Neural progenitor cell (in vitro differentiated cells): ENCODE results near the gene CAMK2D.

Source experiments
- EZH2 ChIP-seq: fragments of 200-600 bp; sonication (generic); IDR thresholded peaks from 2 replicates; pipeline ENCODE4 v1.6.1; 2017; ENCODE audit warnings: antibody characterized with exemption, mild to moderate bottlenecking, moderate library complexity
- TF ChIP-seq, protein P1 (sequence below): fragments of 200-600 bp; sonication (generic); IDR thresholded peaks from 2 replicates; pipeline ENCODE4 v1.5.1; 2017; ENCODE audit warnings: antibody characterized with exemption, mild to moderate bottlenecking

DNA sequence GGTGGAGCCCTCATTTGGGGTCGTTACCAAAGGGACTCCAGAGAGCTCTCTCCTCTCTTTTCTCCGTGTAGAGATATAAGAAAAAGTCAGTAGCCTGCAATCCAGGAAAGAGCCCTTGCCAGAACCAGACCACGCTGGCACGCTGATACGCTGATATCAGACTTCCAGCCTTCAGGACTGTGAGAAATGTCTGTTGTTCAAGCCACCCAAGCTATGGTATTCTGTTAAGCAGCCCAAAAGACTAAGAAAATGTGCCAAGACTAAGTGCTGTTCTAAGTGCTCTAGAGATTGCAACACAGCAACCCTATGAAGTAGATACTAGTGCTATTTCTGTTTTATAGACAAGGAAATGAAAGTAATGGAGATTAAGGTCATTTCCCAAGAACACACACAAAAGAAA lies 205.7 kb downstream of the CAMK2D start:
- TF ChIP-seq EZH2 = no peak
- TF ChIP-seq, protein P1, sequence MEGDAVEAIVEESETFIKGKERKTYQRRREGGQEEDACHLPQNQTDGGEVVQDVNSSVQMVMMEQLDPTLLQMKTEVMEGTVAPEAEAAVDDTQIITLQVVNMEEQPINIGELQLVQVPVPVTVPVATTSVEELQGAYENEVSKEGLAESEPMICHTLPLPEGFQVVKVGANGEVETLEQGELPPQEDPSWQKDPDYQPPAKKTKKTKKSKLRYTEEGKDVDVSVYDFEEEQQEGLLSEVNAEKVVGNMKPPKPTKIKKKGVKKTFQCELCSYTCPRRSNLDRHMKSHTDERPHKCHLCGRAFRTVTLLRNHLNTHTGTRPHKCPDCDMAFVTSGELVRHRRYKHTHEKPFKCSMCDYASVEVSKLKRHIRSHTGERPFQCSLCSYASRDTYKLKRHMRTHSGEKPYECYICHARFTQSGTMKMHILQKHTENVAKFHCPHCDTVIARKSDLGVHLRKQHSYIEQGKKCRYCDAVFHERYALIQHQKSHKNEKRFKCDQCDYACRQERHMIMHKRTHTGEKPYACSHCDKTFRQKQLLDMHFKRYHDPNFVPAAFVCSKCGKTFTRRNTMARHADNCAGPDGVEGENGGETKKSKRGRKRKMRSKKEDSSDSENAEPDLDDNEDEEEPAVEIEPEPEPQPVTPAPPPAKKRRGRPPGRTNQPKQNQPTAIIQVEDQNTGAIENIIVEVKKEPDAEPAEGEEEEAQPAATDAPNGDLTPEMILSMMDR = no peak
